Liver (tissue), 9 donors: ENCODE data around the gene BRD9. TPM values are rescaled to one million over a fixed set of nuclear protein-coding genes. Genes with fewer than 3 reads are reported as not detected.

Experiments
- DNase-seq: peaks from one replicate; pipeline ENCODE4 v3.0.0-alpha.2; 2017; ENCODE audit warnings: low spot score
- H3K27ac ChIP-seq, 2 donors: one replicate each; pipeline ENCODE4 v1.7.0; 2013; ENCODE audit warnings: inconsistent platforms in 2 of 2, low read length in 2 of 2, control low read depth in 1 of 2, low read depth in 1 of 2, mild to moderate bottlenecking in 1 of 2
- H3K27me3 ChIP-seq, 4 donors: one replicate each; pipeline versions ENCODE4 v1.6.1 to v1.7.0; 2013; ENCODE audit warnings: low read length in 3 of 4, inconsistent platforms in 1 of 4, mild to moderate bottlenecking in 1 of 4, moderate library complexity in 1 of 4; ENCODE audit not compliant: control insufficient read depth in 4 of 4, insufficient read depth in 4 of 4
- H3K36me3 ChIP-seq, 4 donors: one replicate each; pipeline versions ENCODE4 v1.6.1 to v1.7.0; 2013; ENCODE audit warnings: low read length in 3 of 4, mild to moderate bottlenecking in 3 of 4, low read depth in 1 of 4, moderate library complexity in 1 of 4; ENCODE audit not compliant: control insufficient read depth in 4 of 4, insufficient read depth in 3 of 4
- H3K4me1 ChIP-seq, 4 donors: one replicate each; pipeline versions ENCODE4 v1.6.1 to v1.7.0; 2013; ENCODE audit warnings: low read length in 3 of 4, mild to moderate bottlenecking in 3 of 4, moderate library complexity in 1 of 4; ENCODE audit not compliant: control insufficient read depth in 4 of 4, insufficient read depth in 4 of 4
- H3K4me3 ChIP-seq, 3 donors: one replicate each; pipeline versions ENCODE4 v1.6.1 to v1.7.0; 2013; ENCODE audit warnings: low read length in 3 of 3, control low read depth in 1 of 3, low read depth in 1 of 3, mild to moderate bottlenecking in 1 of 3
- H3K9ac ChIP-seq, 2 donors: one replicate each; pipeline ENCODE4 v1.7.0; 2013; ENCODE audit warnings: low read length in 2 of 2, mild to moderate bottlenecking in 2 of 2, moderate library complexity in 2 of 2, control low read depth in 1 of 2, low read depth in 1 of 2
- H3K9me3 ChIP-seq, 4 donors: one replicate each; pipeline versions ENCODE4 v1.6.1 to v1.7.0; 2013; ENCODE audit warnings: low read length in 3 of 4; ENCODE audit not compliant: control insufficient read depth in 4 of 4
- EGR1 ChIP-seq, 2 donors: IDR thresholded peaks; 2 replicates each; pipeline ENCODE4 v1.6.1; 2016 to 2018; ENCODE audit warnings: antibody characterized with exemption in 2 of 2, low read depth in 2 of 2
- FOXA1 ChIP-seq: IDR thresholded peaks from 2 replicates; pipeline ENCODE4 v1.6.1; 2016; ENCODE audit warnings: antibody characterized with exemption
- FOXA2 ChIP-seq: IDR thresholded peaks from 2 replicates; pipeline ENCODE4 v1.6.1; 2016; ENCODE audit warnings: antibody characterized with exemption
- GABPA ChIP-seq, 2 donors: IDR thresholded peaks in 1 of 2; conservative IDR thresholded peaks in 1 of 2; 2 replicates each; pipeline ENCODE4 v1.6.1; 2016; ENCODE audit warnings: antibody characterized with exemption in 2 of 2, mild to moderate bottlenecking in 1 of 2, moderate library complexity in 1 of 2
- HNF4A ChIP-seq, 2 donors: conservative IDR thresholded peaks; 2 replicates each; pipeline ENCODE4 v1.6.1; 2016; ENCODE audit warnings: antibody characterized with exemption in 2 of 2, mild to moderate bottlenecking in 2 of 2
- HNF4G ChIP-seq: IDR thresholded peaks from 2 replicates; pipeline ENCODE4 v1.6.1; 2016; ENCODE audit warnings: antibody characterized with exemption
- JUND ChIP-seq, 2 donors: IDR thresholded peaks; 2 replicates each; pipeline ENCODE4 v1.6.1; 2016; ENCODE audit warnings: antibody characterized with exemption in 2 of 2
- NR2F2 ChIP-seq: IDR thresholded peaks from 2 replicates; pipeline ENCODE4 v1.6.1; 2016; ENCODE audit warnings: antibody characterized with exemption
- RAD21 ChIP-seq, 2 donors: IDR thresholded peaks; 2 replicates each; pipeline ENCODE4 v1.6.1; 2016; ENCODE audit warnings: antibody characterized with exemption in 2 of 2, mild to moderate bottlenecking in 2 of 2
- RXRA ChIP-seq, 2 donors: IDR thresholded peaks; 2 replicates each; pipeline ENCODE4 v1.6.1; 2017 to 2018; ENCODE audit warnings: antibody characterized with exemption in 2 of 2, mild to moderate bottlenecking in 1 of 2
- SP1 ChIP-seq: IDR thresholded peaks from 2 replicates; pipeline ENCODE4 v1.6.1; 2018; ENCODE audit warnings: antibody characterized with exemption, mild to moderate bottlenecking
- TAF1 ChIP-seq: conservative IDR thresholded peaks from 2 replicates; pipeline ENCODE4 v1.6.1; 2016; ENCODE audit warnings: antibody characterized with exemption, mild to moderate bottlenecking
- YY1 ChIP-seq: IDR thresholded peaks from 2 replicates; pipeline ENCODE4 v1.6.1; 2016; ENCODE audit warnings: antibody characterized with exemption, mild to moderate bottlenecking
- WGBS: extraction: QIAGEN DNeasy Blood & Tissue Kit; methylation state at CpG from one replicate; pipeline ENCODE4 v1.1.7; 2013; 5-methylcytosine and 5-hydroxymethylcytosine counted together
- polyA plus RNA-seq, 2 donors: library from polyadenylated mRNA; stranded (reverse) in 1 of 2; unstranded in 1 of 2; fragments of 200-250 nt in 1 of 2; fragments of >200 nt in 1 of 2; fragmentation: Nextera tagmentation in 1 of 2; extraction: Ambion mirVana in 1 of 2; gene quantifications; one replicate each; pipeline versions ENCODE4 v1.2.1 to v1.2.3, GENCODE V29; 2013 to 2015
- total RNA-seq, 2 donors: library from RNA; depleted of rRNA; stranded (reverse); fragments of >200 nt; gene quantifications; one replicate each; pipeline ENCODE4 v1.2.3, GENCODE V29; 2014
- TF ChIP-seq, protein P1 (sequence below): IDR thresholded peaks from 2 replicates; pipeline ENCODE4 v1.6.1; 2016; ENCODE audit warnings: antibody characterized with exemption
- TF ChIP-seq, protein P2 (sequence below): fragments of 150-350 bp; IDR thresholded peaks from 2 replicates; pipeline ENCODE4 v1.5.1; 2017; ENCODE audit warnings: improper control_type of control experiment, low read depth, low read length; ENCODE audit not compliant: missing input control
- TF ChIP-seq, protein P3 (sequence below): IDR thresholded peaks from 2 replicates; pipeline ENCODE4 v1.6.1; 2016; ENCODE audit warnings: antibody characterized with exemption, mild to moderate bottlenecking
- TF ChIP-seq, protein P4 (sequence below): IDR thresholded peaks from 2 replicates; pipeline ENCODE4 v1.6.1; 2016; ENCODE audit warnings: antibody characterized with exemption
- TF ChIP-seq, protein P5 (sequence below): IDR thresholded peaks from 2 replicates; pipeline ENCODE4 v1.6.1; 2016; ENCODE audit warnings: antibody characterized with exemption
- donor health status: healthy.
- donor health status: healthy.
- donor health status: healthy.
- donor health status: healthy.
- donor health status: healthy.

BRD9 gene
- total and polyA plus RNA-seq, 4 donors = 7.0 to 17.7 (median 9.5) TPM

DNA sequence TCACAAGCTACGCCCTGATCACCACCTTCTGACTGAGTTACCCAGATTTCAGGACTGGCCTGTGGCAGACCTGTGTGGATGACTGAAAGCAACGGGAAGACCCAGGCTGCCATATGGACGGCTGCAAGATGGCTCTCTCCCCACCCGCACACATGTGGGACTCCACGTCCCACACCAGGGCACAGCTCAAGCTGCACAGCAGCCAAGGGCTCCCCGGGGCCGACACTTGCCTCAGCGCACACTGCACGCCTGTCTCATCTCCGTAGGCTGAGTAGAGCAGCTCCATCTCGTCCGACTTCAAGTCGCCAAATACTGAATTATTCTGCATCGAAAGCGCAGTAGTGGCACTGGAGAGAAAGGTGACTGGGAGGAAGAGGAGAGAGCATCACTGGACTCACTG, 14.5 kb downstream of the BRD9 start:
- no peaks in the 10 kb centered on the region for H3K27me3 ChIP-seq
- H3K4me1 ChIP-seq = no peaks in the 10 kb centered on the region
- no peak for DNase-seq
- no peak overlapping the region for H3K4me3 ChIP-seq
- TF ChIP-seq HNF4A (conservative IDR thresholded peaks at IDR 0.05) (no peak), FOXA2 (no peak), GABPA (IDR thresholded peaks at IDR 0.05 in 1 of 2, conservative IDR thresholded peaks at IDR 0.05 in 1 of 2) (no peak), RAD21 (IDR thresholded peaks at IDR 0.05) (no peak), TAF1 (no peak), JUND (IDR thresholded peaks at IDR 0.05) (no peak), EGR1 (IDR thresholded peaks at IDR 0.05; ENCODE audit: low read depth in 2 of 2) (no peak), NR2F2 (no peak), YY1 (no peak), SP1 (no peak), RXRA (IDR thresholded peaks at IDR 0.05) (no peak), HNF4G (no peak), FOXA1 (no peak)
- TF ChIP-seq, protein P1, sequence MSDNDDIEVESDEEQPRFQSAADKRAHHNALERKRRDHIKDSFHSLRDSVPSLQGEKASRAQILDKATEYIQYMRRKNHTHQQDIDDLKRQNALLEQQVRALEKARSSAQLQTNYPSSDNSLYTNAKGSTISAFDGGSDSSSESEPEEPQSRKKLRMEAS = no peak
- TF ChIP-seq, protein P2, sequence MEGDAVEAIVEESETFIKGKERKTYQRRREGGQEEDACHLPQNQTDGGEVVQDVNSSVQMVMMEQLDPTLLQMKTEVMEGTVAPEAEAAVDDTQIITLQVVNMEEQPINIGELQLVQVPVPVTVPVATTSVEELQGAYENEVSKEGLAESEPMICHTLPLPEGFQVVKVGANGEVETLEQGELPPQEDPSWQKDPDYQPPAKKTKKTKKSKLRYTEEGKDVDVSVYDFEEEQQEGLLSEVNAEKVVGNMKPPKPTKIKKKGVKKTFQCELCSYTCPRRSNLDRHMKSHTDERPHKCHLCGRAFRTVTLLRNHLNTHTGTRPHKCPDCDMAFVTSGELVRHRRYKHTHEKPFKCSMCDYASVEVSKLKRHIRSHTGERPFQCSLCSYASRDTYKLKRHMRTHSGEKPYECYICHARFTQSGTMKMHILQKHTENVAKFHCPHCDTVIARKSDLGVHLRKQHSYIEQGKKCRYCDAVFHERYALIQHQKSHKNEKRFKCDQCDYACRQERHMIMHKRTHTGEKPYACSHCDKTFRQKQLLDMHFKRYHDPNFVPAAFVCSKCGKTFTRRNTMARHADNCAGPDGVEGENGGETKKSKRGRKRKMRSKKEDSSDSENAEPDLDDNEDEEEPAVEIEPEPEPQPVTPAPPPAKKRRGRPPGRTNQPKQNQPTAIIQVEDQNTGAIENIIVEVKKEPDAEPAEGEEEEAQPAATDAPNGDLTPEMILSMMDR = no peak
- TF ChIP-seq, protein P3, sequence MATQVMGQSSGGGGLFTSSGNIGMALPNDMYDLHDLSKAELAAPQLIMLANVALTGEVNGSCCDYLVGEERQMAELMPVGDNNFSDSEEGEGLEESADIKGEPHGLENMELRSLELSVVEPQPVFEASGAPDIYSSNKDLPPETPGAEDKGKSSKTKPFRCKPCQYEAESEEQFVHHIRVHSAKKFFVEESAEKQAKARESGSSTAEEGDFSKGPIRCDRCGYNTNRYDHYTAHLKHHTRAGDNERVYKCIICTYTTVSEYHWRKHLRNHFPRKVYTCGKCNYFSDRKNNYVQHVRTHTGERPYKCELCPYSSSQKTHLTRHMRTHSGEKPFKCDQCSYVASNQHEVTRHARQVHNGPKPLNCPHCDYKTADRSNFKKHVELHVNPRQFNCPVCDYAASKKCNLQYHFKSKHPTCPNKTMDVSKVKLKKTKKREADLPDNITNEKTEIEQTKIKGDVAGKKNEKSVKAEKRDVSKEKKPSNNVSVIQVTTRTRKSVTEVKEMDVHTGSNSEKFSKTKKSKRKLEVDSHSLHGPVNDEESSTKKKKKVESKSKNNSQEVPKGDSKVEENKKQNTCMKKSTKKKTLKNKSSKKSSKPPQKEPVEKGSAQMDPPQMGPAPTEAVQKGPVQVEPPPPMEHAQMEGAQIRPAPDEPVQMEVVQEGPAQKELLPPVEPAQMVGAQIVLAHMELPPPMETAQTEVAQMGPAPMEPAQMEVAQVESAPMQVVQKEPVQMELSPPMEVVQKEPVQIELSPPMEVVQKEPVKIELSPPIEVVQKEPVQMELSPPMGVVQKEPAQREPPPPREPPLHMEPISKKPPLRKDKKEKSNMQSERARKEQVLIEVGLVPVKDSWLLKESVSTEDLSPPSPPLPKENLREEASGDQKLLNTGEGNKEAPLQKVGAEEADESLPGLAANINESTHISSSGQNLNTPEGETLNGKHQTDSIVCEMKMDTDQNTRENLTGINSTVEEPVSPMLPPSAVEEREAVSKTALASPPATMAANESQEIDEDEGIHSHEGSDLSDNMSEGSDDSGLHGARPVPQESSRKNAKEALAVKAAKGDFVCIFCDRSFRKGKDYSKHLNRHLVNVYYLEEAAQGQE = no peak
- TF ChIP-seq, protein P4, sequence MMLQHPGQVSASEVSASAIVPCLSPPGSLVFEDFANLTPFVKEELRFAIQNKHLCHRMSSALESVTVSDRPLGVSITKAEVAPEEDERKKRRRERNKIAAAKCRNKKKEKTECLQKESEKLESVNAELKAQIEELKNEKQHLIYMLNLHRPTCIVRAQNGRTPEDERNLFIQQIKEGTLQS = no peak
- TF ChIP-seq, protein P5, sequence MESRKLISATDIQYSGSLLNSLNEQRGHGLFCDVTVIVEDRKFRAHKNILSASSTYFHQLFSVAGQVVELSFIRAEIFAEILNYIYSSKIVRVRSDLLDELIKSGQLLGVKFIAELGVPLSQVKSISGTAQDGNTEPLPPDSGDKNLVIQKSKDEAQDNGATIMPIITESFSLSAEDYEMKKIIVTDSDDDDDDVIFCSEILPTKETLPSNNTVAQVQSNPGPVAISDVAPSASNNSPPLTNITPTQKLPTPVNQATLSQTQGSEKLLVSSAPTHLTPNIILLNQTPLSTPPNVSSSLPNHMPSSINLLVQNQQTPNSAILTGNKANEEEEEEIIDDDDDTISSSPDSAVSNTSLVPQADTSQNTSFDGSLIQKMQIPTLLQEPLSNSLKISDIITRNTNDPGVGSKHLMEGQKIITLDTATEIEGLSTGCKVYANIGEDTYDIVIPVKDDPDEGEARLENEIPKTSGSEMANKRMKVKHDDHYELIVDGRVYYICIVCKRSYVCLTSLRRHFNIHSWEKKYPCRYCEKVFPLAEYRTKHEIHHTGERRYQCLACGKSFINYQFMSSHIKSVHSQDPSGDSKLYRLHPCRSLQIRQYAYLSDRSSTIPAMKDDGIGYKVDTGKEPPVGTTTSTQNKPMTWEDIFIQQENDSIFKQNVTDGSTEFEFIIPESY = no peak
- no peaks in the 10 kb centered on the region for H3K9me3 ChIP-seq
- peaks cover 17 to 63% (median 26%) of the 10 kb centered on the region in 4 donors for H3K36me3 ChIP-seq
- no peak overlapping the region for H3K27ac ChIP-seq
- H3K9ac ChIP-seq = no peak overlapping the region
- WGBS = 97% methylated on average over 15 of the region's 15 CpGs
